GM10266 (cell line): ENCODE results near the gene PDE8B.

ENCODE experiments used
- DNase-seq: peaks from one replicate; pipeline ENCODE4 v3.0.0; 2012; ENCODE audit errors: extremely low spot score
- CTCF ChIP-seq: IDR thresholded peaks from 2 replicates; pipeline ENCODE4 v1.5.1; 2012; ENCODE audit warnings: mild to moderate bottlenecking, low read depth; ENCODE audit not compliant: control insufficient read depth, insufficient read depth; ENCODE audit errors: missing control alignments

Gene PDE8B

DNA sequence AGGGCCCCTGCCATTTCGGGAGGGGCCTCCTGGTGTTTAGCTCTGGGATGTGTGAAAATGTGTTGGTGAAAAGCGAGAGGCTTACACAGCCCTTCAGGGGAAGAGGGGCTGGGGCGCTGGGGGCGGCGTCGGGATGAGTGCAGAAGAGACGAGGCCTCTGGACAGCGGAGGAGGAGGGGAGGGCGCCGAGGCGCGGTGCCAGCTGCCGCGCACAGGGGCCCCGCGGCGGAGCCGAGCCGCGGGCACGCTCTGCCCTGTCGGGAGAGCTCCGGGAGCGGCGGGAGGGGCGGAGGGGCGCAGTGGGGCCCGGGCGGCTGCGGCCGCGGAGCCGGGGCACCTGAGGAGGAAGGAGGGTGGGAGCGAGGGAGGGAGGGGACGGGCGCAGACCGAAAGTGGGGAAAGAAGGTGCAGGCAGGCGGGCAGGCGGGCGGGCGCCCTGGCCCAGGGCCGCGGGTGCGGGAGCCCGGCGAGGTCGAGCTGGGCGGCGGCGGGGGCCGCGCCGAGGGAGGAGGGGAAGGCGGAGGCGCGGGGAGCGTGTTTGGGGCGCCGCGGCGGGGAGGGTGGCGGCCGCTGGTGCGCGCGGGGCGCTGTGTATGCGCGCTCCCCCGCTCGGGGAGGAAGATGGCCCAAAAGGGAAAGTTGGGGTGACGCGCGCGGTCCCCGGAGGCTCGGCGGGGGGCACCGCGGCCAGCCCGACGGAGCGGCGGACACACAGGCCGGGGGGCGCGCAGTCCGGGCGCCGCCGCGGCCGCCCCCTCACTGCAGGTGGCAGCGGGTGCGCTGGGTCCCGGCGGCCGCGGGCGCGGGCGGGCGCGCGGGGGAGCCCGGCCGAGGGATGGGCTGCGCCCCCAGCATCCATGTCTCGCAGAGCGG is at the start of gene PDE8B:
PDE8B (plus strand) TSS at position 590 of the 873 bp plus-strand sequence; CDS start at position 836, 246 bp downstream.
- TF ChIP-seq CTCF: no peak
- peak; percentile 59 for DNase-seq

- no peak for DNase-seq
- TF ChIP-seq CTCF: no peak
Observed at GRCh38 chr5:77163453-77163852, 47.0 kb upstream of the PDE8B start.

DNA sequence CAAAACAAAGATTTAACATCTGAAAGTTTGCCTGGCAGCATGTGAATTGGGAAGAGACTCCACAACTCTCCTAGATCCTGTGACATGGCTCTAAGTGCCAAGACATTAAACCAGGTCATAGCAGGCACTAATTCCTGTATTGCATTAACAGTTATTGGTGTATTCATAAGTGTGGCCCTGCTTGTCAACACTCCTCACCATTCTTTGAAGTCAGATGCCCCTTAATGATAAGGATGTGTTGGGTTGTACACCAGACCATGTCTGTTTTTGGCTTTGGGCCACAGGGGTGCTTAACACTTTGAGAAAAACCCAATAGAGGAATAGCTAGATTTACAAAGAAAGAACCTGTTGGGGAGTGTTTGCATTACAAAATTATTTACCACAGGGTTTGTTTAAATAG is 43.4 kb upstream of the PDE8B start:
- TF ChIP-seq CTCF: no peak
- DNase-seq: no peak

DNA sequence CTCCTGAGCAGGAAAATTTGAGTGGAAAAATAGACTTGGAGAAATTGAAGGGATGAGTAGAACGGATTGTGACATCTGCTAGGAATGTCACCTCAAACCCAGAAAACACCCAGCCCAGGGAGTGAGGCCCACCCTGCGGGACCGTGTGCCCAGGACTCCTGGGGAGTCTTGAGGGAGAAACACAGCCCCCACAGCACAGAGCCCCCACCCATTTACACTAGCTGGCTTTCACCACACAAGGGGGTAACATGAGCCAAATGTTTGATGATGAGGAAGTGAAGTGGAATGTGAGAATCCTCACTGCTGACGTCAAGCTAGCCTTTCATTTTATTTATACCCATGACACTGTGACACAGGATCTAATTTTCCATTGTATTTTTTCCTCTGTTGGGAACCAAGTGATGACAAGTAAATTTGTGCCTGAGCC is 42.8 kb upstream of the PDE8B start:
- no peak for TF ChIP-seq CTCF
- no peak for DNase-seq

DNA sequence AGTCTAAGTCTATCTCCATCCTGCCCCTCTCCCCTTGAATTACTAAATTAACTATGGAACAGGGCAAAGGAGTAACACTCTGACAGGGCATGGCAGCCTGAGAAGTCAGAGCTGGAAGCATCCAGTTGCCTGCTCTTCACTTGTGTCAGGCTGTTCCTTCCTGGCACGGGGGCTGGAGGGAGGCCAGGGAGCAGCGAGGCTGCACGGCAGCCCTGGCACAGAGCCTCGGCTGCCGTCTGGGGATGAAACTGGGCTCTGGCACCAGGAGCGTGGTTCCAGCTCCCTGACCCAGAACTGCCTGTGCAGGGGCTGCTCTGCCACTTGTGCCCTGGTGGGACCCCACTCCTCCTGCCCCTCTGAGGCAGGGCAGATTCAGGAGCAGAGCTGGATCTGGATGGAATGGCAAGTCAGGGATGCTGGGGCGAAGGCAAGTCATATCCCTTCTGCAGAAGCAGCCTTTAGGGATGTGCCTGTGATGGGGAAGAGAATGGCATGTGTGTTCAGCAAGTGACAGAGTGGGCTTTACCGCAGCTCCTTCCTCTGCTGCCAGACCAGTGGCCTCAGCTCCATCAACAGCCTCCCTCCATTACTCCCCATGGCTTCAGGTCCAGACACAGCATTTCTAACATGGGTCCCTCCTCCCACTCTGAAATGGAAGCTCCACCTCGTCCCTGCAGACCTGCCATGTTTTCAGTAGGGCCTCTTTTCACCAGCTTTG is 42.2 kb upstream of the PDE8B start:
- no peak for TF ChIP-seq CTCF
- no peak for DNase-seq

- no peak for DNase-seq
- no peak for TF ChIP-seq CTCF
Observed at GRCh38 chr5:77168879-77169244, 41.6 kb upstream of the PDE8B start.
